HEK293 (cell line): ENCODE results near the gene ITPKB.

Experiments
- CTCF ChIA-PET: fragments of 350-600 bp; formaldehyde crosslinking; extraction: SDS; loops from one replicate; lab custom pipeline; 2021; ENCODE audit warnings: antibody characterized with exemption; lab: Yijun Ruan, JAX
- POLR2A ChIA-PET: fragments of 300-600 bp; formaldehyde crosslinking; extraction: SDS; loops from one replicate; lab custom pipeline; 2020; ENCODE audit warnings: antibody characterized with exemption, inconsistent platforms; lab: Yijun Ruan, JAX
- H3K27ac ChIP-seq: fragments of 200-500 bp; sonication (Bioruptor generic); 2 replicates; pipeline ENCODE4 v1.5.1; 2014; ENCODE audit warnings: low read depth, low read length, control low read depth, inconsistent platforms; ENCODE audit errors: extremely low read depth
- H3K36me3 ChIP-seq, 2 experiments: fragments of 200-500 bp in 1 of 2; sonication (Bioruptor generic) in 1 of 2; 1 replicate in 1 of 2; 2 replicates in 1 of 2; pipeline ENCODE4 v1.5.1; 2014 to 2017; ENCODE audit warnings: inconsistent platforms in 2 of 2, low read length in 2 of 2; ENCODE audit not compliant: control insufficient read depth in 2 of 2, insufficient read depth in 1 of 2
- H3K4me1 ChIP-seq: fragments of 200-500 bp; sonication (Bioruptor generic); 2 replicates; pipeline ENCODE4 v1.5.1; 2014; ENCODE audit warnings: mild to moderate bottlenecking, low read length, inconsistent platforms; ENCODE audit not compliant: control insufficient read depth, insufficient read depth
- H3K4me3 ChIP-seq: 2 replicates; pipeline ENCODE4 v1.5.1; 2011; ENCODE audit warnings: low read depth, mild to moderate bottlenecking, control low read depth, low read length, moderate library complexity
- H3K9me3 ChIP-seq: fragments of 200-500 bp; sonication (Bioruptor generic); 2 replicates; pipeline ENCODE4 v1.5.1; 2014; ENCODE audit warnings: low read depth, low read length, inconsistent platforms; ENCODE audit not compliant: control insufficient read depth, insufficient read depth
- ATF2 ChIP-seq: fragments of 450-650 bp; formaldehyde crosslinking; IDR thresholded peaks from 2 replicates; pipeline ENCODE4 v1.5.1; 2016; ENCODE audit warnings: missing biosample characterization, missing genetic modification characterization, low read depth
- EGR2 ChIP-seq: fragments of 450-650 bp; formaldehyde crosslinking; IDR thresholded peaks from 2 replicates; pipeline ENCODE4 v1.5.1; 2016; ENCODE audit warnings: low read depth, missing biosample characterization, missing genetic modification characterization
- RBAK ChIP-seq: fragments of 450-650 bp; formaldehyde crosslinking; IDR thresholded peaks from 2 replicates; pipeline ENCODE4 v1.5.1; 2016; ENCODE audit warnings: missing biosample characterization, missing genetic modification characterization
- TRIM28 ChIP-seq: IDR thresholded peaks from 2 replicates; pipeline ENCODE4 v1.6.1; 2011; ENCODE audit warnings: low read length, control low read depth, borderline replicate concordance
- ZBTB21 ChIP-seq: fragments of 450-650 bp; formaldehyde crosslinking; IDR thresholded peaks from 2 replicates; pipeline ENCODE4 v1.5.1; 2017; ENCODE audit warnings: missing biosample characterization, missing genetic modification characterization
- ZFP37 ChIP-seq: fragments of 450-650 bp; formaldehyde crosslinking; IDR thresholded peaks from 2 replicates; pipeline ENCODE4 v1.5.1; 2016; ENCODE audit warnings: missing biosample characterization, missing genetic modification characterization
- ZNF140 ChIP-seq: fragments of 450-650 bp; formaldehyde crosslinking; IDR thresholded peaks from 2 replicates; pipeline ENCODE4 v1.5.1; 2016; ENCODE audit warnings: missing biosample characterization, missing genetic modification characterization
- ZNF146 ChIP-seq: fragments of 450-650 bp; formaldehyde crosslinking; IDR thresholded peaks from 2 replicates; pipeline ENCODE4 v1.5.1; 2016; ENCODE audit warnings: missing biosample characterization, missing genetic modification characterization
- ZNF221 ChIP-seq: fragments of 450-650 bp; formaldehyde crosslinking; IDR thresholded peaks from 2 replicates; pipeline ENCODE4 v1.5.1; 2017; ENCODE audit warnings: missing biosample characterization, missing genetic modification characterization, borderline replicate concordance
- ZNF292 ChIP-seq: fragments of 450-650 bp; formaldehyde crosslinking; IDR thresholded peaks from 2 replicates; pipeline ENCODE4 v1.5.1; 2016; ENCODE audit warnings: low read depth, missing biosample characterization, missing genetic modification characterization, borderline replicate concordance
- ZNF366 ChIP-seq: fragments of 450-650 bp; formaldehyde crosslinking; conservative IDR thresholded peaks from 2 replicates; pipeline ENCODE4 v1.5.1; 2016; ENCODE audit warnings: missing biosample characterization, missing genetic modification characterization
- ZNF391 ChIP-seq: fragments of 450-650 bp; formaldehyde crosslinking; IDR thresholded peaks from 2 replicates; pipeline ENCODE4 v1.5.1; 2016; ENCODE audit warnings: low read depth, missing biosample characterization, missing genetic modification characterization, borderline replicate concordance
- ZNF433 ChIP-seq: fragments of 450-650 bp; formaldehyde crosslinking; IDR thresholded peaks from 2 replicates; pipeline ENCODE4 v1.5.1; 2016; ENCODE audit warnings: missing biosample characterization, missing genetic modification characterization, low read depth
- ZNF596 ChIP-seq: fragments of 450-650 bp; IDR thresholded peaks from 2 replicates; pipeline ENCODE4 v1.5.0; 2018; ENCODE audit warnings: missing biosample characterization, mild to moderate bottlenecking, missing genetic modification characterization, moderate library complexity
- ZNF600 ChIP-seq: fragments of 450-650 bp; formaldehyde crosslinking; IDR thresholded peaks from 2 replicates; pipeline ENCODE4 v1.5.1; 2016; ENCODE audit warnings: missing biosample characterization, missing genetic modification characterization
- ZNF621 ChIP-seq: fragments of 450-650 bp; formaldehyde crosslinking; IDR thresholded peaks from 2 replicates; pipeline ENCODE4 v1.5.1; 2017; ENCODE audit warnings: missing biosample characterization, missing genetic modification characterization
- ZNF623 ChIP-seq: fragments of 450-650 bp; formaldehyde crosslinking; IDR thresholded peaks from 2 replicates; pipeline ENCODE4 v1.5.1; 2016; ENCODE audit warnings: missing biosample characterization, missing genetic modification characterization
- ZNF660 ChIP-seq: fragments of 450-650 bp; IDR thresholded peaks from 2 replicates; pipeline ENCODE4 v1.5.1; 2018; ENCODE audit warnings: missing biosample characterization, mild to moderate bottlenecking, missing genetic modification characterization
- ZNF701 ChIP-seq: fragments of 450-650 bp; formaldehyde crosslinking; IDR thresholded peaks from 2 replicates; pipeline ENCODE4 v1.5.1; 2016; ENCODE audit warnings: missing biosample characterization, missing genetic modification characterization
- ZNF704 ChIP-seq: fragments of 450-650 bp; formaldehyde crosslinking; IDR thresholded peaks from 2 replicates; pipeline ENCODE4 v1.5.1; 2016; ENCODE audit warnings: missing biosample characterization, missing genetic modification characterization
- ZSCAN30 ChIP-seq: fragments of 450-650 bp; IDR thresholded peaks from 2 replicates; pipeline ENCODE4 v1.5.1; 2018; ENCODE audit warnings: missing biosample characterization, mild to moderate bottlenecking, missing genetic modification characterization, moderate library complexity
- TF ChIP-seq, protein P1 (sequence below): fragments of 450-650 bp; formaldehyde crosslinking; IDR thresholded peaks from 2 replicates; pipeline ENCODE4 v1.5.1; 2016; ENCODE audit warnings: missing biosample characterization, missing genetic modification characterization, borderline replicate concordance
- TF ChIP-seq, protein P2 (sequence below): fragments of 450-650 bp; formaldehyde crosslinking; conservative IDR thresholded peaks from 2 replicates; pipeline ENCODE4 v1.5.1; 2016; ENCODE audit warnings: low read depth, missing biosample characterization, missing genetic modification characterization
- TF ChIP-seq, protein P3 (sequence below): fragments of 450-650 bp; formaldehyde crosslinking; IDR thresholded peaks from 2 replicates; pipeline ENCODE4 v1.5.1; 2017; ENCODE audit warnings: missing biosample characterization, missing genetic modification characterization

Gene ITPKB

GRCh38 chr1:226730071-226730470 is 9.0 kb downstream of the ITPKB start:
- Histone ChIP-seq H3K36me3 (peaks cover 0 to 9% of the 10 kb centered on the region in 2 experiments; a peak in 2 of 3 replicates), H3K27ac (no peak overlapping the region), H3K9me3 (no peaks in the 10 kb centered on the region), H3K4me1 (peaks cover 7% of the 10 kb centered on the region), H3K4me3 (no peak overlapping the region)
- CTCF ChIA-PET, result interaction anchor here (0.6 to 1.5 kb wide), 3 partner anchors 11 to 95 kb away, joined by 3 to 6 read pairs (median 5); no protein-coding TSS in a partner anchor
- POLR2A ChIA-PET, result no interaction called here
- TF ChIP-seq ZNF433 (tag by site-specific recombination) (no peak), ZSCAN30 (tag by site-specific recombination) (no peak), ZFP37 (tag by site-specific recombination) (no peak), ZNF623 (tag by site-specific recombination) (no peak), ZNF701 (tag by site-specific recombination) (no peak), EGR2 (tag by site-specific recombination) (no peak), ATF2 (tag by site-specific recombination) (no peak), TRIM28 (no peak), ZNF292 (tag by site-specific recombination) (no peak), RBAK (tag by site-specific recombination) (no peak)
- TF ChIP-seq, protein P1, sequence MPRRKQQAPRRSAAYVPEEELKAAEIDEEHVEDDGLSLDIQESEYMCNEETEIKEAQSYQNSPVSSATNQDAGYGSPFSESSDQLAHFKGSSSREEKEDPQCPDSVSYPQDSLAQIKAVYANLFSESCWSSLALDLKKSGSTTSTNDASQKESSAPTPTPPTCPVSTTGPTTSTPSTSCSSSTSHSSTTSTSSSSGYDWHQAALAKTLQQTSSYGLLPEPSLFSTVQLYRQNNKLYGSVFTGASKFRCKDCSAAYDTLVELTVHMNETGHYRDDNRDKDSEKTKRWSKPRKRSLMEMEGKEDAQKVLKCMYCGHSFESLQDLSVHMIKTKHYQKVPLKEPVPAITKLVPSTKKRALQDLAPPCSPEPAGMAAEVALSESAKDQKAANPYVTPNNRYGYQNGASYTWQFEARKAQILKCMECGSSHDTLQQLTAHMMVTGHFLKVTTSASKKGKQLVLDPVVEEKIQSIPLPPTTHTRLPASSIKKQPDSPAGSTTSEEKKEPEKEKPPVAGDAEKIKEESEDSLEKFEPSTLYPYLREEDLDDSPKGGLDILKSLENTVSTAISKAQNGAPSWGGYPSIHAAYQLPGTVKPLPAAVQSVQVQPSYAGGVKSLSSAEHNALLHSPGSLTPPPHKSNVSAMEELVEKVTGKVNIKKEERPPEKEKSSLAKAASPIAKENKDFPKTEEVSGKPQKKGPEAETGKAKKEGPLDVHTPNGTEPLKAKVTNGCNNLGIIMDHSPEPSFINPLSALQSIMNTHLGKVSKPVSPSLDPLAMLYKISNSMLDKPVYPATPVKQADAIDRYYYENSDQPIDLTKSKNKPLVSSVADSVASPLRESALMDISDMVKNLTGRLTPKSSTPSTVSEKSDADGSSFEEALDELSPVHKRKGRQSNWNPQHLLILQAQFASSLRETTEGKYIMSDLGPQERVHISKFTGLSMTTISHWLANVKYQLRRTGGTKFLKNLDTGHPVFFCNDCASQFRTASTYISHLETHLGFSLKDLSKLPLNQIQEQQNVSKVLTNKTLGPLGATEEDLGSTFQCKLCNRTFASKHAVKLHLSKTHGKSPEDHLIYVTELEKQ, result no peak
- TF ChIP-seq, protein P2, sequence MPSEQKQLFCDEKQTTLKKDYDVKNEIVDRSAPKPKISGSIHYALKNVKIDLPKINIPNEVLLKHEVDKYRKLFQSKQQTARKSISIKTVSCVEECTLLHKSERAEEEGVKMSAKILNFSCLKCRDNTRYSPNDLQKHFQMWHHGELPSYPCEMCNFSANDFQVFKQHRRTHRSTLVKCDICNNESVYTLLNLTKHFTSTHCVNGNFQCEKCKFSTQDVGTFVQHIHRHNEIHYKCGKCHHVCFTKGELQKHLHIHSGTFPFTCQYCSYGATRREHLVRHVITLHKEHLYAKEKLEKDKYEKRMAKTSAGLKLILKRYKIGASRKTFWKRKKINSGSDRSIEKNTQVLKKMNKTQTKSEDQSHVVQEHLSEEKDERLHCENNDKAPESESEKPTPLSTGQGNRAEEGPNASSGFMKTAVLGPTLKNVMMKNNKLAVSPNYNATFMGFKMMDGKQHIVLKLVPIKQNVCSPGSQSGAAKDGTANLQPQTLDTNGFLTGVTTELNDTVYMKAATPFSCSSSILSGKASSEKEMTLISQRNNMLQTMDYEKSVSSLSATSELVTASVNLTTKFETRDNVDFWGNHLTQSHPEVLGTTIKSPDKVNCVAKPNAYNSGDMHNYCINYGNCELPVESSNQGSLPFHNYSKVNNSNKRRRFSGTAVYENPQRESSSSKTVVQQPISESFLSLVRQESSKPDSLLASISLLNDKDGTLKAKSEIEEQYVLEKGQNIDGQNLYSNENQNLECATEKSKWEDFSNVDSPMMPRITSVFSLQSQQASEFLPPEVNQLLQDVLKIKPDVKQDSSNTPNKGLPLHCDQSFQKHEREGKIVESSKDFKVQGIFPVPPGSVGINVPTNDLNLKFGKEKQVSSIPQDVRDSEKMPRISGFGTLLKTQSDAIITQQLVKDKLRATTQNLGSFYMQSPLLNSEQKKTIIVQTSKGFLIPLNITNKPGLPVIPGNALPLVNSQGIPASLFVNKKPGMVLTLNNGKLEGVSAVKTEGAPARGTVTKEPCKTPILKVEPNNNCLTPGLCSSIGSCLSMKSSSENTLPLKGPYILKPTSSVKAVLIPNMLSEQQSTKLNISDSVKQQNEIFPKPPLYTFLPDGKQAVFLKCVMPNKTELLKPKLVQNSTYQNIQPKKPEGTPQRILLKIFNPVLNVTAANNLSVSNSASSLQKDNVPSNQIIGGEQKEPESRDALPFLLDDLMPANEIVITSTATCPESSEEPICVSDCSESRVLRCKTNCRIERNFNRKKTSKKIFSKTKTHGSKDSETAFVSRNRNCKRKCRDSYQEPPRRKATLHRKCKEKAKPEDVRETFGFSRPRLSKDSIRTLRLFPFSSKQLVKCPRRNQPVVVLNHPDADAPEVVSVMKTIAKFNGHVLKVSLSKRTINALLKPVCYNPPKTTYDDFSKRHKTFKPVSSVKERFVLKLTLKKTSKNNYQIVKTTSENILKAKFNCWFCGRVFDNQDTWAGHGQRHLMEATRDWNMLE, result no peak
- TF ChIP-seq, protein P3, sequence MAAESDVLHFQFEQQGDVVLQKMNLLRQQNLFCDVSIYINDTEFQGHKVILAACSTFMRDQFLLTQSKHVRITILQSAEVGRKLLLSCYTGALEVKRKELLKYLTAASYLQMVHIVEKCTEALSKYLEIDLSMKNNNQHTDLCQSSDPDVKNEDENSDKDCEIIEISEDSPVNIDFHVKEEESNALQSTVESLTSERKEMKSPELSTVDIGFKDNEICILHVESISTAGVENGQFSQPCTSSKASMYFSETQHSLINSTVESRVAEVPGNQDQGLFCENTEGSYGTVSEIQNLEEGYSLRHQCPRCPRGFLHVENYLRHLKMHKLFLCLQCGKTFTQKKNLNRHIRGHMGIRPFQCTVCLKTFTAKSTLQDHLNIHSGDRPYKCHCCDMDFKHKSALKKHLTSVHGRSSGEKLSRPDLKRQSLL, result no peak

DNA sequence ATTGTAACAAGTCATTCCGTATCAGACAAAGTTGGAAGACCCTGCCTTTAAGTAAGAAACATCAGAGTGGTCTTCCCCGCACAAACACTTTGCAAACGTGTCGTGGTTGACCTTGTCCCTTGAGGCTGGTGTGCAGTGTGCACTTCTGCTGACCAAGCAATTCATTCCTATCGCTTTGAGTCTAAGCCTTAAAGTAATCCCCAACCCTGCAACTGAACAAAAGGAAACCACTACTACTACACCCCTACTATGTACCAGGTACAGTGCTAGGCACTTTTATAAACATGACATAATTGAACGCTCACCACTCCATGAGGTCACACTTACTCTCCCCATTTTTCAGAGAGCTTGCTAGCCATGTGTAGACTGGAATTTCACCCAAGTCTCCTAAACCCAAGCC is 10.6 kb downstream of the ITPKB start:
- ChIA-PET POLR2A (interaction anchor here (0.6 kb wide), 2 partner anchors 89 to 717 kb away, joined by 3 to 6 read pairs; no protein-coding TSS in a partner anchor), CTCF (interaction anchor here (1.8 kb wide), 1 partner anchor 102 kb away, joined by 4 read pairs; no protein-coding TSS in a partner anchor)
- no peaks in the 10 kb centered on the region for H3K9me3 ChIP-seq
- H3K27ac ChIP-seq, result no peak overlapping the region
- H3K36me3 ChIP-seq, result peaks cover 0 to 3% of the 10 kb centered on the region in 2 experiments; a peak in 2 of 3 replicates
- peaks cover 19% of the 10 kb centered on the region for H3K4me1 ChIP-seq
- no peak overlapping the region for H3K4me3 ChIP-seq
- TF ChIP-seq ZNF221 (no peak), ZNF600 (tag by site-specific recombination) (0 out of 2 replicates have a peak, but pooled peaks have one; percentile 37), ZNF391 (tag by site-specific recombination) (no peak), ZNF621 (no peak), ZNF140 (tag by site-specific recombination) (no peak), ZNF660 (tag by site-specific recombination) (no peak), ZNF596 (tag by site-specific recombination) (no peak), ZNF704 (tag by site-specific recombination) (no peak), ZNF366 (no peak), ZBTB21 (tag by site-specific recombination) (peak; percentile 66), ZNF146 (no peak)
